ENCODE measurements around the gene ABCA3.
A peak's percentile ranks its signal among the peaks of the same experiment; 100 is the strongest.

ABCA3 gene

GRCh38 chr16:2235695-2236336 is 104.7 kb downstream of the ABCA3 start:
- TF ChIP-seq ZFX (IDR thresholded peaks at IDR 0.05; ENCODE audit: borderline replicate concordance), result no peak
- TF ChIP-seq, protein P1, sequence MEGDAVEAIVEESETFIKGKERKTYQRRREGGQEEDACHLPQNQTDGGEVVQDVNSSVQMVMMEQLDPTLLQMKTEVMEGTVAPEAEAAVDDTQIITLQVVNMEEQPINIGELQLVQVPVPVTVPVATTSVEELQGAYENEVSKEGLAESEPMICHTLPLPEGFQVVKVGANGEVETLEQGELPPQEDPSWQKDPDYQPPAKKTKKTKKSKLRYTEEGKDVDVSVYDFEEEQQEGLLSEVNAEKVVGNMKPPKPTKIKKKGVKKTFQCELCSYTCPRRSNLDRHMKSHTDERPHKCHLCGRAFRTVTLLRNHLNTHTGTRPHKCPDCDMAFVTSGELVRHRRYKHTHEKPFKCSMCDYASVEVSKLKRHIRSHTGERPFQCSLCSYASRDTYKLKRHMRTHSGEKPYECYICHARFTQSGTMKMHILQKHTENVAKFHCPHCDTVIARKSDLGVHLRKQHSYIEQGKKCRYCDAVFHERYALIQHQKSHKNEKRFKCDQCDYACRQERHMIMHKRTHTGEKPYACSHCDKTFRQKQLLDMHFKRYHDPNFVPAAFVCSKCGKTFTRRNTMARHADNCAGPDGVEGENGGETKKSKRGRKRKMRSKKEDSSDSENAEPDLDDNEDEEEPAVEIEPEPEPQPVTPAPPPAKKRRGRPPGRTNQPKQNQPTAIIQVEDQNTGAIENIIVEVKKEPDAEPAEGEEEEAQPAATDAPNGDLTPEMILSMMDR (IDR thresholded peaks at IDR 0.05), result no peak
- H3K27ac ChIP-seq, result peak overlapping the region; percentile 76

DNA sequence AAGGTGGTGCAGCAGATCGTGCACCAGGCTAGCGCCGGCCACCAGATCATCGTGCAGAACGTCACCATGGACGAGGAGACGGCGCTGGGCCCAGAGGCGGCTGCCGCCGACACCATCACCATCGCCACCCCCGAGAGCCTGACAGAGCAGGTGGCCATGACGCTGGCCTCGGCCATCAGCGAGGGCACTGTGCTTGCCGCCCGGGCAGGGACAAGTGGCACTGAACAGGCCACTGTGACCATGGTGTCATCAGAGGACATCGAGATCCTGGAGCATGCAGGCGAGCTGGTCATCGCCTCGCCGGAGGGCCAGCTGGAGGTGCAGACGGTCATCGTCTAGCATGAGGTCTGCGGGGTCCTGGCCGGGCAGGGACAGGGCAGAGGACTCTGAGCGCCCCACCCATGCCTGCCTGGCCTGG is 105.3 kb downstream of the ABCA3 start:
- TF ChIP-seq, protein P1 (IDR thresholded peaks at IDR 0.05), result no peak
- TF ChIP-seq ZFX (IDR thresholded peaks at IDR 0.05; ENCODE audit: borderline replicate concordance), result no peak
- H3K27ac ChIP-seq, result peak overlapping the region; percentile 76

- TF ChIP-seq, protein P1 (IDR thresholded peaks at IDR 0.05), result no peak
- no peak for TF ChIP-seq ZFX (IDR thresholded peaks at IDR 0.05; ENCODE audit: borderline replicate concordance)
- no peak overlapping the region; the same call in 1 of the 2 replicates for H3K27ac ChIP-seq
Measured at GRCh38 chr16:2234813-2235170, 105.7 kb downstream of the ABCA3 start.

GRCh38 chr16:2233872-2234812 is 106.4 kb downstream of the ABCA3 start:
- 0 out of 2 replicates have a peak overlapping the region, but pooled peaks have one; percentile 5 for H3K27ac ChIP-seq
- TF ChIP-seq ZFX (IDR thresholded peaks at IDR 0.05; ENCODE audit: borderline replicate concordance), result no peak
- TF ChIP-seq, protein P1 (IDR thresholded peaks at IDR 0.05), result no peak

GRCh38 chr16:2233046-2233775 is 107.3 kb downstream of the ABCA3 start:
- 0 out of 2 replicates have a peak overlapping the region, but pooled peaks have one; percentile 5 for H3K27ac ChIP-seq
- TF ChIP-seq ZFX (IDR thresholded peaks at IDR 0.05; ENCODE audit: borderline replicate concordance), result no peak
- TF ChIP-seq, protein P1 (IDR thresholded peaks at IDR 0.05), result no peak

DNA sequence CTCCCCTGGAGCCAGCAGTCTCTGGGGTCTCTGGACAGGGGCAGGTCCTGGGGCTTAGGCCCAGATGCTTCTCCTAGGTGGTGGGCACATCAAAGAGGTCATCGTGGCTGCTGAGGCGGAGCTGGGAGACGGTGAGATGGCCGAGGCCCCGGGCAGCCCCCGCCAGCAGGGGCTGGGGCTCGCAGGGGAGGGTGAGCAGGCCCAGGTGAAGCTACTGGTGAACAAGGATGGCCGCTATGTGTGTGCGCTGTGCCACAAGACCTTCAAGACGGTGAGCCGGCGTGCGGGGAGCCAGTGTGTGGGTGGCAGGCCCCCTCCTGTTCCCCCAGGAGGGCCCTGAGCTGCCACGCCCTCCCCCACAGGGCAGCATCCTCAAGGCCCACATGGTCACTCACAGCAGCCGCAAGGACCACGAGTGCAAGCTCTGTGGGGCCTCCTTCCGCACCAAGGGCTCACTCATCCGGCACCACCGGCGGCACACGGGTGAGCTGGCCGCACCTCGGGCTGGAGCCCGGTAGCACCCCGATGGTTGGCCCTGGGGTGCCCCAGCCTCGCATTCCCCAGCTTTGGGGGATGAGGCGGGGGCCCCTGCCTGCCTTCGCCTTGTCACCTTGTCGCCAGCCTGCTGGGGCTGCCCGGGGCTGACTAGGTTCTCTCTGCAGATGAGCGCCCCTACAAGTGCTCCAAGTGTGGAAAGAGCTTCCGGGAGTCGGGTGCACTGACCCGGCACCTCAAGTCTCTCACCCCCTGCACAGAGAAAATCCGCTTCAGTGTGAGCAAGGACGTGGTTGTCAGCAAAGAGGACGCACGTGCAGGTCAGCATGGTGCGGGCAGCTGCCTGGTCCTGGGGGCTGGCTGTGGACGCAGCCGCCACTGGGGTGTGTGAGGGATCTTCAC is 108.2 kb downstream of the ABCA3 start:
- H3K27ac ChIP-seq, result no peak overlapping the region
- TF ChIP-seq, protein P1 (IDR thresholded peaks at IDR 0.05), result no peak
- TF ChIP-seq ZFX (IDR thresholded peaks at IDR 0.05; ENCODE audit: borderline replicate concordance), result no peak
